H9 (cell line): Measurements from ENCODE around the gene OAS2. TPM values are rescaled to one million over a fixed set of nuclear protein-coding genes. Genes with fewer than 3 reads are reported as not detected.

ENCODE experiments used
- DNase-seq: peaks from one replicate; pipeline ENCODE4 v3.0.0-alpha.2; 2017
- H2AFZ ChIP-seq: one replicate; pipeline ENCODE4 v1.6.1; 2013; ENCODE audit warnings: mild to moderate bottlenecking, low read length, control low read depth, moderate library complexity
- H2AK5ac ChIP-seq: 2 replicates; pipeline ENCODE4 v1.6.1; 2013; ENCODE audit warnings: low read length, control low read depth, mixed read lengths; ENCODE audit not compliant: insufficient read length
- H2BK120ac ChIP-seq: one replicate; pipeline ENCODE4 v1.6.1; 2013; ENCODE audit warnings: low read depth, mild to moderate bottlenecking, low read length, control low read depth, inconsistent platforms; ENCODE audit not compliant: poor library complexity, severe bottlenecking
- H2BK12ac ChIP-seq: 2 replicates; pipeline ENCODE4 v1.6.1; 2013; ENCODE audit warnings: low read length, control low read depth, mixed read lengths, low read depth; ENCODE audit not compliant: insufficient read length
- H2BK15ac ChIP-seq: 2 replicates; pipeline ENCODE4 v1.6.1; 2013; ENCODE audit warnings: low read depth, low read length, control low read depth
- H2BK20ac ChIP-seq: one replicate; pipeline ENCODE4 v1.6.1; 2013; ENCODE audit warnings: low read depth, mild to moderate bottlenecking, low read length, control low read depth, inconsistent platforms; ENCODE audit not compliant: poor library complexity, severe bottlenecking
- H2BK5ac ChIP-seq: 2 replicates; pipeline ENCODE4 v1.6.1; 2013; ENCODE audit warnings: low read length, control low read depth, mixed read lengths; ENCODE audit not compliant: insufficient read length
- H3K14ac ChIP-seq: 2 replicates; pipeline ENCODE4 v1.6.1; 2013; ENCODE audit warnings: low read length, control low read depth; ENCODE audit not compliant: insufficient read depth
- H3K18ac ChIP-seq: 2 replicates; pipeline ENCODE4 v1.6.1; 2013; ENCODE audit warnings: low read depth, mild to moderate bottlenecking, mixed read lengths, low read length, control low read depth; ENCODE audit not compliant: insufficient read length
- H3K23ac ChIP-seq: 2 replicates; pipeline ENCODE4 v1.6.1; 2013; ENCODE audit warnings: low read length, control low read depth, mixed read lengths, low read depth; ENCODE audit not compliant: insufficient read length
- H3K23me2 ChIP-seq: 2 replicates; pipeline ENCODE4 v1.6.1; 2013; ENCODE audit warnings: low read depth, mild to moderate bottlenecking, mixed read lengths, low read length, control low read depth; ENCODE audit not compliant: insufficient read length, poor library complexity, severe bottlenecking
- H3K27ac ChIP-seq: 2 replicates; pipeline ENCODE4 v1.5.1; 2013; ENCODE audit warnings: low read length, control low read depth, mixed read lengths, low read depth; ENCODE audit not compliant: insufficient read length
- H3K27me3 ChIP-seq: 2 replicates; pipeline ENCODE4 v1.6.1; 2013; ENCODE audit warnings: low read length, control low read depth, inconsistent platforms; ENCODE audit not compliant: insufficient read depth
- H3K4ac ChIP-seq: 2 replicates; pipeline ENCODE4 v1.6.1; 2013; ENCODE audit warnings: low read depth, mild to moderate bottlenecking, control low read depth, inconsistent platforms, low read length, moderate library complexity
- H3K4me1 ChIP-seq: 2 replicates; pipeline ENCODE4 v1.6.1; 2013; ENCODE audit warnings: low read length, control low read depth, inconsistent platforms; ENCODE audit not compliant: insufficient read depth
- H3K4me2 ChIP-seq: 2 replicates; pipeline ENCODE4 v1.6.1; 2013; ENCODE audit warnings: low read length, control low read depth, mixed read lengths; ENCODE audit not compliant: insufficient read length, insufficient read depth
- H3K56ac ChIP-seq: 2 replicates; pipeline ENCODE4 v1.6.1; 2013; ENCODE audit warnings: low read depth, mild to moderate bottlenecking, mixed read lengths, low read length, control low read depth; ENCODE audit not compliant: insufficient read length
- H3K79me1 ChIP-seq: 2 replicates; pipeline ENCODE4 v1.6.1; 2013; ENCODE audit warnings: low read depth, mild to moderate bottlenecking, moderate library complexity, low read length, control low read depth, inconsistent platforms; ENCODE audit not compliant: insufficient read depth, poor library complexity, severe bottlenecking
- H3K79me2 ChIP-seq: 2 replicates; pipeline ENCODE4 v1.6.1; 2013; ENCODE audit warnings: low read length, control low read depth, inconsistent platforms; ENCODE audit not compliant: insufficient read depth
- H3K9ac ChIP-seq: 2 replicates; pipeline ENCODE4 v1.6.1; 2013; ENCODE audit warnings: low read length, control low read depth, mixed read lengths; ENCODE audit not compliant: insufficient read length; ENCODE audit errors: extremely low read depth
- H3K9me3 ChIP-seq: one replicate; pipeline ENCODE4 v1.6.1; 2013; ENCODE audit warnings: low read depth, low read length, inconsistent platforms; ENCODE audit not compliant: control insufficient read depth
- H3T11ph ChIP-seq: one replicate; pipeline ENCODE4 v1.6.1; 2013; ENCODE audit warnings: mild to moderate bottlenecking, low read length, control low read depth, inconsistent platforms
- H4K20me1 ChIP-seq: one replicate; pipeline ENCODE4 v1.6.1; 2013; ENCODE audit not compliant: control insufficient read depth, insufficient read length, insufficient read depth
- H4K5ac ChIP-seq: 2 replicates; pipeline ENCODE4 v1.6.1; 2013; ENCODE audit warnings: low read depth, mild to moderate bottlenecking, mixed read lengths, low read length, control low read depth; ENCODE audit not compliant: insufficient read length
- H4K8ac ChIP-seq: replicated peaks from 2 replicates; pipeline ENCODE4 v1.6.1; 2013; ENCODE audit warnings: low read length, control low read depth, mixed read lengths, low read depth; ENCODE audit not compliant: insufficient read length
- H4K91ac ChIP-seq: 2 replicates; pipeline ENCODE4 v1.6.1; 2013; ENCODE audit warnings: low read depth, mild to moderate bottlenecking, moderate library complexity, mixed read lengths, low read length, control low read depth; ENCODE audit not compliant: insufficient read length
- H3K27ac Mint-ChIP-seq, 3 experiments: 2 replicates in 2 of 3; 3 replicates in 1 of 3; pipeline ENCODE4 v1.8.0; 2020 to 2021; ENCODE audit warnings: mixed read lengths in 3 of 3, mild to moderate bottlenecking in 1 of 3, moderate library complexity in 1 of 3
- H3K27me3 Mint-ChIP-seq: 2 replicates; pipeline ENCODE4 v1.8.0; 2021; ENCODE audit warnings: low read depth, mild to moderate bottlenecking, moderate library complexity, mixed read lengths
- H3K36me3 Mint-ChIP-seq, 3 experiments: 2 replicates in 2 of 3; 3 replicates in 1 of 3; pipeline ENCODE4 v1.8.0; 2020 to 2021; ENCODE audit warnings: low read depth in 3 of 3, mixed read lengths in 3 of 3; ENCODE audit not compliant: insufficient read depth in 1 of 3
- H3K4me1 Mint-ChIP-seq, 2 experiments: 2 replicates each; pipeline ENCODE4 v1.8.0; 2020; ENCODE audit warnings: mixed read lengths in 2 of 2
- H3K4me3 Mint-ChIP-seq, 2 experiments: 2 replicates in 1 of 2; 3 replicates in 1 of 2; pipeline ENCODE4 v1.8.0; 2020 to 2021; ENCODE audit warnings: mild to moderate bottlenecking in 2 of 2, mixed read lengths in 2 of 2, moderate library complexity in 1 of 2
- H3K9me3 Mint-ChIP-seq, 2 experiments: 2 replicates in 1 of 2; 3 replicates in 1 of 2; pipeline ENCODE4 v1.8.0; 2020; ENCODE audit warnings: mild to moderate bottlenecking in 2 of 2, mixed read lengths in 2 of 2, moderate library complexity in 1 of 2
- WGBS: extraction: QIAGEN DNeasy Blood & Tissue Kit; methylation state at CpG from one replicate; pipeline ENCODE4 v1.1.7; 2013; ENCODE audit warnings: missing lambda C conversion rate, low lambda C conversion rate, mixed read lengths; ENCODE audit not compliant: insufficient read length; ENCODE audit errors: extremely low coverage; 5-methylcytosine and 5-hydroxymethylcytosine counted together
- total RNA-seq: library from RNA; stranded (reverse); gene quantifications from 2 replicates; pipeline ENCODE4 v1.2.1, GENCODE V29; 2021
- TF ChIP-seq, protein P1 (sequence below): fragments of 200-600 bp; sonication (generic); conservative IDR thresholded peaks from 3 replicates; pipeline ENCODE4 v1.8.0; 2021; ENCODE audit warnings: antibody characterized with exemption, mild to moderate bottlenecking

Gene OAS2
- total RNA-seq, 1 experiment from 2014 or later: not detected

DNA sequence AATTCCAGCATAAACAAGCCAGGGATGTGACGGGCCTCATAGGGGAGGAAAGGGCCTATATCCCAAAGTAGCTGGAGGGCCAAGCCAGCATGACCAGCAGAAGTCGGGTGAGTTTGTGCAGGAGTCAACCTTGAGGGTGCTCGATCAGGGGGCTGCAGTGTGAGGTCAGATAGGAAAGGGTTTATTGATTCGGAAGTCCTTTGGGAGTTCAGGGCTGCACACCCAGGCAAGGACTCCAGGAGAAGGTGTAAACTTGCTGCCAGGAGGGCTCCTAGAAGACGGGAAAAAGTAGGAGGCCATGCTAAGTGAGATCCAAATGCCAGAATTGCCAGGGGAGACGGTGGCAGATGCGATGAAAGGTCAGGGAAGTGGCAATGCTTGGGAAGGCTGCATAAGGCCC, 3.4 kb upstream of the OAS2 start:
- no peak for DNase-seq
- no peaks in the 10 kb centered on the region for H3K9me3 ChIP-seq
- H3K9ac ChIP-seq: no peak overlapping the region
- no peak overlapping the region for H4K8ac ChIP-seq
- no peaks in the 10 kb centered on the region for H3K27me3 ChIP-seq
- H4K20me1 ChIP-seq: no peaks in the 10 kb centered on the region
- no peak overlapping the region for H4K5ac ChIP-seq
- no peak overlapping the region for H4K91ac ChIP-seq
- H3K56ac ChIP-seq: no peak overlapping the region
- no peak overlapping the region for H2BK15ac ChIP-seq
- H3K23ac ChIP-seq: no peak overlapping the region
- no peak overlapping the region for H2BK5ac ChIP-seq
- H3K4me2 ChIP-seq: no peak overlapping the region
- H3K4ac ChIP-seq: no peak overlapping the region
- no peak overlapping the region for H3K14ac ChIP-seq
- no peak overlapping the region for H2BK20ac ChIP-seq
- no peak overlapping the region for H2BK120ac ChIP-seq
- Mint-ChIP-seq H3K27me3 (peaks cover 3% of the 10 kb centered on the region), H3K4me3 (no peak overlapping the region), H3K9me3 (no peaks in the 10 kb centered on the region), H3K4me1 (peaks cover 0 to 7% of the 10 kb centered on the region in 2 experiments; a peak in 2 of 4 replicates), H3K27ac (no peak overlapping the region), H3K36me3 (no peaks in the 10 kb centered on the region)
- no peak overlapping the region for H3T11ph ChIP-seq
- no peak overlapping the region for H3K18ac ChIP-seq
- no peak overlapping the region for H2AK5ac ChIP-seq
- H3K27ac ChIP-seq: no peak overlapping the region
- H2AFZ ChIP-seq: no peak overlapping the region
- H3K4me1 ChIP-seq: no peaks in the 10 kb centered on the region; the same call in 1 of the 2 replicates
- no CpG with 5 or more reads among the region's 7 CpGs for WGBS
- no peak overlapping the region for H2BK12ac ChIP-seq
- TF ChIP-seq, protein P1, sequence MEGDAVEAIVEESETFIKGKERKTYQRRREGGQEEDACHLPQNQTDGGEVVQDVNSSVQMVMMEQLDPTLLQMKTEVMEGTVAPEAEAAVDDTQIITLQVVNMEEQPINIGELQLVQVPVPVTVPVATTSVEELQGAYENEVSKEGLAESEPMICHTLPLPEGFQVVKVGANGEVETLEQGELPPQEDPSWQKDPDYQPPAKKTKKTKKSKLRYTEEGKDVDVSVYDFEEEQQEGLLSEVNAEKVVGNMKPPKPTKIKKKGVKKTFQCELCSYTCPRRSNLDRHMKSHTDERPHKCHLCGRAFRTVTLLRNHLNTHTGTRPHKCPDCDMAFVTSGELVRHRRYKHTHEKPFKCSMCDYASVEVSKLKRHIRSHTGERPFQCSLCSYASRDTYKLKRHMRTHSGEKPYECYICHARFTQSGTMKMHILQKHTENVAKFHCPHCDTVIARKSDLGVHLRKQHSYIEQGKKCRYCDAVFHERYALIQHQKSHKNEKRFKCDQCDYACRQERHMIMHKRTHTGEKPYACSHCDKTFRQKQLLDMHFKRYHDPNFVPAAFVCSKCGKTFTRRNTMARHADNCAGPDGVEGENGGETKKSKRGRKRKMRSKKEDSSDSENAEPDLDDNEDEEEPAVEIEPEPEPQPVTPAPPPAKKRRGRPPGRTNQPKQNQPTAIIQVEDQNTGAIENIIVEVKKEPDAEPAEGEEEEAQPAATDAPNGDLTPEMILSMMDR: no peak
- no peaks in the 10 kb centered on the region for H3K79me2 ChIP-seq
- no peaks in the 10 kb centered on the region for H3K79me1 ChIP-seq
- no peaks in the 10 kb centered on the region for H3K23me2 ChIP-seq
